ENCODE data around the gene VBP1.
"Not testable (repeated sequence)": the region's sequence is repeated elsewhere in the genome, so short reads cannot be mapped to it uniquely, and the experiment has no call there.

DNA sequence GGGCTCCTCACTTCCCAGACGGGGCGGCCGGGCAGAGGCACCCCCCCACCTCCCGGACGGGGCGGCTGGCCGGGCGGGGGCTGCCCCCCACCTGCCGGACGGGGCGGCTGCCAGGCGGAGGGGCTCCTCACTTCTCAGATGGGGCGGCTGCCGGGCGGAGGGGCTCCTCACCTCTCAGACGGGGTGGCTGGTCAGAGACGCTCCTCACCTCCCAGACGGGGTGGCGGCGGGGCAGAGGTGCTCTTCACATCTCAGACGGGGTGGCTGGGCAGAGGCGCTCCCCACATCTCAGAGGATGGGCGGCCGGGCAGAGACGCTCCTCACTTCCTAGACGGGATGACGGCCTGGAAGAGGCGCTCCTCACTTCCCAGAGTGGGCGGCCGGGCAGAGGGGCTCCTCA, 7.5 kb downstream of the VBP1 start:
- TF ChIP-seq POLR2A (IDR thresholded peaks at IDR 0.05; ENCODE audit: low read depth, low read length); PAX5 (IDR thresholded peaks at IDR 0.05; ENCODE audit: insufficient read depth, low read length, severe bottlenecking): not testable (repeated sequence)
